HS-5 (cell line): ENCODE data around the gene SERPINA3.
"Not testable (repeated sequence)": the region's sequence is repeated elsewhere in the genome, so short reads cannot be mapped to it uniquely, and the experiment has no call there.

Experiments
- DNase-seq: peaks from one replicate; pipeline ENCODE4 v3.0.0-alpha.2; 2012; ENCODE audit warnings: low read depth

SERPINA3 gene

GRCh38 chr14:94612174-94612573 is at the start of gene SERPINA3:
Gene SERPINA3 (plus strand): TSS chr14:94612391. CDS start chr14:94614442, 2,051 bp downstream.
- DNase-seq, result no peak

GRCh38 chr14:94562941-94563883 is 49.0 kb upstream of the SERPINA3 start:
- DNase-seq, result no peak

- no peak for DNase-seq
Measured at GRCh38 chr14:94564381-94564780, 47.8 kb upstream of the SERPINA3 start.

- no peak for DNase-seq
Measured at GRCh38 chr14:94568186-94568585, 44.0 kb upstream of the SERPINA3 start.

- DNase-seq, result no peak
Measured at GRCh38 chr14:94569381-94570001, 42.7 kb upstream of the SERPINA3 start.

GRCh38 chr14:94570002-94570400 is 42.2 kb upstream of the SERPINA3 start:
- DNase-seq, result no peak

GRCh38 chr14:94570440-94570839 is 41.8 kb upstream of the SERPINA3 start:
- no peak for DNase-seq

GRCh38 chr14:94571395-94571794 is 40.8 kb upstream of the SERPINA3 start:
- DNase-seq, result no peak

GRCh38 chr14:94571950-94572349 is 40.2 kb upstream of the SERPINA3 start:
- DNase-seq, result no peak

- no peak for DNase-seq
Measured at GRCh38 chr14:94572637-94573303, 39.4 kb upstream of the SERPINA3 start.

GRCh38 chr14:94573475-94574277 is 38.5 kb upstream of the SERPINA3 start:
- no peak for DNase-seq

- no peak for DNase-seq
Measured at GRCh38 chr14:94574336-94574735, 37.9 kb upstream of the SERPINA3 start.

GRCh38 chr14:94575730-94576585 is 36.2 kb upstream of the SERPINA3 start:
- no peak for DNase-seq

GRCh38 chr14:94577472-94577871 is 34.7 kb upstream of the SERPINA3 start:
- not testable (repeated sequence) for DNase-seq

GRCh38 chr14:94578712-94579111 is 33.5 kb upstream of the SERPINA3 start:
- no peak for DNase-seq

GRCh38 chr14:94581127-94581999 is 30.8 kb upstream of the SERPINA3 start, which contains the start of gene SERPINA5:
Gene SERPINA5 (plus strand): TSS chr14:94581426. CDS start chr14:94587363, 5,937 bp downstream.
- DNase-seq, result no peak

- DNase-seq, result no peak
Measured at GRCh38 chr14:94582199-94582750, 29.9 kb upstream of the SERPINA3 start.

- no peak for DNase-seq
Measured at GRCh38 chr14:94582851-94583250, 29.3 kb upstream of the SERPINA3 start.

- no peak for DNase-seq
Measured at GRCh38 chr14:94583557-94583956, 28.6 kb upstream of the SERPINA3 start.
